K562 (cell line): ENCODE measurements around the gene IL17RB. TPM values are rescaled to one million over a fixed set of nuclear protein-coding genes. Genes with fewer than 3 reads are reported as not detected.

Source experiments
- C11orf30 ChIP-seq: fragments of 450-650 bp; IDR thresholded peaks from 2 replicates; pipeline ENCODE4 v1.6.1; 2016; ENCODE audit warnings: low read depth, mild to moderate bottlenecking
- CREBBP ChIP-seq: IDR thresholded peaks from one replicate; pipeline ENCODE4 v1.6.1; 2012; ENCODE audit warnings: low read depth, mild to moderate bottlenecking, control low read depth, inconsistent platforms, low read length
- ESRRA ChIP-seq: fragments of 450-650 bp; IDR thresholded peaks from 2 replicates; pipeline ENCODE4 v1.6.1; 2014; ENCODE audit warnings: low read depth, mild to moderate bottlenecking, moderate library complexity, borderline replicate concordance
- KDM4B ChIP-seq, 2 experiments: fragments of 450-650 bp in 1 of 2; sonication (generic) in 1 of 2; IDR thresholded peaks; 2 replicates each; pipeline ENCODE4 v1.6.1; 2016 to 2017; ENCODE audit warnings: borderline replicate concordance in 2 of 2, antibody characterized with exemption in 1 of 2, low read depth in 1 of 2, mild to moderate bottlenecking in 1 of 2
- KDM5B ChIP-seq: fragments of 200-600 bp; sonication (generic); IDR thresholded peaks from 2 replicates; pipeline ENCODE4 v1.6.1; 2012; ENCODE audit warnings: low read depth, mild to moderate bottlenecking, moderate library complexity, low read length, control low read depth, inconsistent platforms; ENCODE audit not compliant: insufficient replicate concordance
- PHB2 ChIP-seq: fragments of 450-650 bp; IDR thresholded peaks from 2 replicates; pipeline ENCODE4 v1.6.1; 2017; ENCODE audit warnings: low read depth
- POLR2AphosphoS5 ChIP-seq: IDR thresholded peaks from 2 replicates; pipeline ENCODE4 v1.6.1; 2011; ENCODE audit warnings: mild to moderate bottlenecking, low read depth, low read length, moderate library complexity; ENCODE audit not compliant: control insufficient read depth, insufficient read depth
- POLR3G ChIP-seq: IDR thresholded peaks from 2 replicates; pipeline ENCODE4 v1.6.1; 2011; ENCODE audit not compliant: insufficient read length, insufficient replicate concordance; ENCODE audit errors: extremely low read depth
- SNRNP70 ChIP-seq: fragments of 200-400 bp; formaldehyde crosslinking; optimal IDR thresholded peaks from 2 replicates; pipeline ENCODE3; 2017; ENCODE audit warnings: low read depth, low read length
- U2AF2 ChIP-seq: fragments of 200-400 bp; formaldehyde crosslinking; optimal IDR thresholded peaks from 2 replicates; pipeline ENCODE3; 2017; ENCODE audit warnings: low read depth, mild to moderate bottlenecking, low read length
- YBX1 ChIP-seq: fragments of 450-650 bp; IDR thresholded peaks from 2 replicates; pipeline ENCODE4 v1.7.1; 2016; ENCODE audit warnings: mild to moderate bottlenecking
- ZNF764 ChIP-seq: fragments of 250-450 bp; sonication (Bioruptor Pico); IDR thresholded peaks from 2 replicates; pipeline ENCODE4 v1.4.0; 2020; ENCODE audit warnings: low read depth, mild to moderate bottlenecking, moderate library complexity
- polyA plus RNA-seq, 8 experiments: library from polyadenylated mRNA; depleted of rRNA in 4 of 8; stranded (reverse) in 5 of 8; unstranded in 3 of 8; fragments of >200 nt; fragmentation: Nextera tagmentation in 2 of 8; fragmentation: Illumina TruSeq in 1 of 8; extraction: Ambion mirVana in 2 of 8; extraction: Trizol in 1 of 8; gene quantifications; 2 replicates each; pipeline versions ENCODE4 v1.2.1 to v1.2.3, GENCODE V29; 2011 to 2014; ENCODE audit warnings: inconsistent platforms in 1 of 8, missing spikeins in 1 of 8
- total RNA-seq, 7 experiments: library from RNA; depleted of rRNA in 6 of 7; stranded (reverse); fragments of >200 nt in 6 of 7; fragmentation: Illumina TruSeq in 2 of 7; extraction: Trizol in 2 of 7; gene quantifications; 2 replicates each; pipeline versions ENCODE4 v1.2.1 to v1.2.3, GENCODE V29; 2011 to 2021; ENCODE audit warnings: low replicate concordance in 1 of 7
- TF ChIP-seq, protein P1 (sequence below): sonication (generic); formaldehyde crosslinking; IDR thresholded peaks from 2 replicates; pipeline ENCODE4 v1.8.1; 2022; ENCODE audit warnings: missing genetic modification reagents
- TF ChIP-seq, protein P2 (sequence below): fragments of 150-350 bp; IDR thresholded peaks from 2 replicates; pipeline ENCODE4 v1.6.1; 2014; ENCODE audit warnings: low read depth, mild to moderate bottlenecking, low read length, borderline replicate concordance
- TF ChIP-seq, protein P3 (sequence below): sonication (generic); formaldehyde crosslinking; IDR thresholded peaks from 2 replicates; pipeline ENCODE4 v1.8.1; 2023; ENCODE audit warnings: mild to moderate bottlenecking, missing genetic modification reagents
- TF ChIP-seq, protein P4 (sequence below): fragments of 450-650 bp; conservative IDR thresholded peaks from 2 replicates; pipeline ENCODE4 v1.6.1; 2016; ENCODE audit warnings: missing genetic modification characterization, low read depth, mild to moderate bottlenecking, missing compliant biosample characterization, moderate library complexity
- TF ChIP-seq, protein P5 (sequence below): conservative IDR thresholded peaks from 2 replicates; pipeline ENCODE4 v1.6.1; 2011; ENCODE audit warnings: low read depth, mild to moderate bottlenecking, low read length; ENCODE audit not compliant: control insufficient read depth

The IL17RB gene
- total and polyA plus RNA-seq, 9 of the 15 experiments (the other 6 are each of a cell fraction or from before 2014, with no cell fraction given): 1.1 to 4.1 (median 1.7) TPM

DNA sequence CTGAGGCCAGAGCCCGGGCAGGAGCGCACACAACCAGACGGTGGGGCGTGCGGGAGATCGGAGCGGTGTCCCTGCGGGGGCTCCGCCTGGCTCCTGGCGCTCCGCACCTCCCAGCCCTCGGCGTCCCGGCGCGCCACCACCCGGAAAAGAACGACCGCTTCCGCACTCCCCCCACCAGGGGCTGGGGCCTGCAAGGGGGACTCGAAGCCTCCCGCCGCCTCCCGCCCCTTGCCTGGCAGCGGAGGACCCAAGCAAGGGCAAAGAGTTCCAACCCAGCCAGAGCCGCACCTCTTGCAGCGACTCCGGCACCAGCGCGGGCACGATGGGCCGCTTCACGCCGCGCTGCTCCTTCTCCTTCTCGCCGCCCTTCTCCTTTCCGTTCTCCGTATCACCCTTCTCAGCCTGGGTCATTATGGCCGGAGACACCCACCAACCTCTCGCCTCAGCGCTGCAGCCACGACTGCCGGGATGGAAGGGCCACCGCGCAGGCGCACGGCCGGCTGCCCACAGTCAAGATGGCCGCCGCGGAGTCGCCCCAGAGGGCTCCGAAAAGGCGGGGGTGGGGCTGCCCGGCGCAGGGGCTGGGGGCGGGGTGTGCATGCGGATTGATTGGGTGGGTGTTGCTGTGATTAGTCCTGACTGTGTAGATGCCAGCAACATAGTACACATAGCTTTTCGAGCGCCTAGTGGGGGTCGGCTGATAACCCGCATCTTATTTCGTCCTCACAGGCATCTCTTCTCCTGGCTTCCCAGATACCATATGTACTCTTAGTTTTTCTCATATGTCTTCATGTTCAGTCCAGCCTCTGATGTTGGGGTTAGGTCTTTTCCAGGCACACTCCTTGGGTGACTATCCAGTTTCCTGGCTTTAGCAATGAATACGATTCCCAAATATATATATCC, 35.6 kb downstream of the IL17RB start, which contains the start of gene ACTR8 (continued):
- no peak for TF ChIP-seq YBX1
- no peak for TF ChIP-seq C11orf30
- TF ChIP-seq SNRNP70: no peak
- TF ChIP-seq KDM5B: peak; percentile 50
- no peak for TF ChIP-seq POLR3G
- TF ChIP-seq, protein P1, sequence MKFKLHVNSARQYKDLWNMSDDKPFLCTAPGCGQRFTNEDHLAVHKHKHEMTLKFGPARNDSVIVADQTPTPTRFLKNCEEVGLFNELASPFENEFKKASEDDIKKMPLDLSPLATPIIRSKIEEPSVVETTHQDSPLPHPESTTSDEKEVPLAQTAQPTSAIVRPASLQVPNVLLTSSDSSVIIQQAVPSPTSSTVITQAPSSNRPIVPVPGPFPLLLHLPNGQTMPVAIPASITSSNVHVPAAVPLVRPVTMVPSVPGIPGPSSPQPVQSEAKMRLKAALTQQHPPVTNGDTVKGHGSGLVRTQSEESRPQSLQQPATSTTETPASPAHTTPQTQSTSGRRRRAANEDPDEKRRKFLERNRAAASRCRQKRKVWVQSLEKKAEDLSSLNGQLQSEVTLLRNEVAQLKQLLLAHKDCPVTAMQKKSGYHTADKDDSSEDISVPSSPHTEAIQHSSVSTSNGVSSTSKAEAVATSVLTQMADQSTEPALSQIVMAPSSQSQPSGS (CRISPR knock-in tag): no peak
- peak; percentile 51; the same call in 1 of the 2 replicates for TF ChIP-seq ESRRA
- TF ChIP-seq, protein P2, sequence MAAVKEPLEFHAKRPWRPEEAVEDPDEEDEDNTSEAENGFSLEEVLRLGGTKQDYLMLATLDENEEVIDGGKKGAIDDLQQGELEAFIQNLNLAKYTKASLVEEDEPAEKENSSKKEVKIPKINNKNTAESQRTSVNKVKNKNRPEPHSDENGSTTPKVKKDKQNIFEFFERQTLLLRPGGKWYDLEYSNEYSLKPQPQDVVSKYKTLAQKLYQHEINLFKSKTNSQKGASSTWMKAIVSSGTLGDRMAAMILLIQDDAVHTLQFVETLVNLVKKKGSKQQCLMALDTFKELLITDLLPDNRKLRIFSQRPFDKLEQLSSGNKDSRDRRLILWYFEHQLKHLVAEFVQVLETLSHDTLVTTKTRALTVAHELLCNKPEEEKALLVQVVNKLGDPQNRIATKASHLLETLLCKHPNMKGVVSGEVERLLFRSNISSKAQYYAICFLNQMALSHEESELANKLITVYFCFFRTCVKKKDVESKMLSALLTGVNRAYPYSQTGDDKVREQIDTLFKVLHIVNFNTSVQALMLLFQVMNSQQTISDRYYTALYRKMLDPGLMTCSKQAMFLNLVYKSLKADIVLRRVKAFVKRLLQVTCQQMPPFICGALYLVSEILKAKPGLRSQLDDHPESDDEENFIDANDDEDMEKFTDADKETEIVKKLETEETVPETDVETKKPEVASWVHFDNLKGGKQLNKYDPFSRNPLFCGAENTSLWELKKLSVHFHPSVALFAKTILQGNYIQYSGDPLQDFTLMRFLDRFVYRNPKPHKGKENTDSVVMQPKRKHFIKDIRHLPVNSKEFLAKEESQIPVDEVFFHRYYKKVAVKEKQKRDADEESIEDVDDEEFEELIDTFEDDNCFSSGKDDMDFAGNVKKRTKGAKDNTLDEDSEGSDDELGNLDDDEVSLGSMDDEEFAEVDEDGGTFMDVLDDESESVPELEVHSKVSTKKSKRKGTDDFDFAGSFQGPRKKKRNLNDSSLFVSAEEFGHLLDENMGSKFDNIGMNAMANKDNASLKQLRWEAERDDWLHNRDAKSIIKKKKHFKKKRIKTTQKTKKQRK: no peak
- no peak for TF ChIP-seq PHB2
- TF ChIP-seq CREBBP: no peak
- TF ChIP-seq, protein P3, sequence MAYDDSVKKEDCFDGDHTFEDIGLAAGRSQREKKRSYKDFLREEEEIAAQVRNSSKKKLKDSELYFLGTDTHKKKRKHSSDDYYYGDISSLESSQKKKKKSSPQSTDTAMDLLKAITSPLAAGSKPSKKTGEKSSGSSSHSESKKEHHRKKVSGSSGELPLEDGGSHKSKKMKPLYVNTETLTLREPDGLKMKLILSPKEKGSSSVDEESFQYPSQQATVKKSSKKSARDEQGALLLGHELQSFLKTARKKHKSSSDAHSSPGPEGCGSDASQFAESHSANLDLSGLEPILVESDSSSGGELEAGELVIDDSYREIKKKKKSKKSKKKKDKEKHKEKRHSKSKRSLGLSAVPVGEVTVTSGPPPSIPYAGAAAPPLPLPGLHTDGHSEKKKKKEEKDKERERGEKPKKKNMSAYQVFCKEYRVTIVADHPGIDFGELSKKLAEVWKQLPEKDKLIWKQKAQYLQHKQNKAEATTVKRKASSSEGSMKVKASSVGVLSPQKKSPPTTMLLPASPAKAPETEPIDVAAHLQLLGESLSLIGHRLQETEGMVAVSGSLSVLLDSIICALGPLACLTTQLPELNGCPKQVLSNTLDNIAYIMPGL (CRISPR knock-in tag): no peak
- no peak for TF ChIP-seq U2AF2
- TF ChIP-seq, protein P4, sequence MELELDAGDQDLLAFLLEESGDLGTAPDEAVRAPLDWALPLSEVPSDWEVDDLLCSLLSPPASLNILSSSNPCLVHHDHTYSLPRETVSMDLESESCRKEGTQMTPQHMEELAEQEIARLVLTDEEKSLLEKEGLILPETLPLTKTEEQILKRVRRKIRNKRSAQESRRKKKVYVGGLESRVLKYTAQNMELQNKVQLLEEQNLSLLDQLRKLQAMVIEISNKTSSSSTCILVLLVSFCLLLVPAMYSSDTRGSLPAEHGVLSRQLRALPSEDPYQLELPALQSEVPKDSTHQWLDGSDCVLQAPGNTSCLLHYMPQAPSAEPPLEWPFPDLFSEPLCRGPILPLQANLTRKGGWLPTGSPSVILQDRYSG: no peak
- TF ChIP-seq KDM4B (IDR thresholded peaks at IDR 0.05; ENCODE audit: borderline replicate concordance in 2 of 2, low read depth in 1 of 2): peak in 1 of 2 experiments; percentile 76; a peak in 1 of 4 replicates
- TF ChIP-seq, protein P5, sequence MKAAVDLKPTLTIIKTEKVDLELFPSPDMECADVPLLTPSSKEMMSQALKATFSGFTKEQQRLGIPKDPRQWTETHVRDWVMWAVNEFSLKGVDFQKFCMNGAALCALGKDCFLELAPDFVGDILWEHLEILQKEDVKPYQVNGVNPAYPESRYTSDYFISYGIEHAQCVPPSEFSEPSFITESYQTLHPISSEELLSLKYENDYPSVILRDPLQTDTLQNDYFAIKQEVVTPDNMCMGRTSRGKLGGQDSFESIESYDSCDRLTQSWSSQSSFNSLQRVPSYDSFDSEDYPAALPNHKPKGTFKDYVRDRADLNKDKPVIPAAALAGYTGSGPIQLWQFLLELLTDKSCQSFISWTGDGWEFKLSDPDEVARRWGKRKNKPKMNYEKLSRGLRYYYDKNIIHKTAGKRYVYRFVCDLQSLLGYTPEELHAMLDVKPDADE: no peak
- TF ChIP-seq POLR2AphosphoS5: peak; percentile 61
- no peak for TF ChIP-seq ZNF764 (CRISPR knock-in tag)
